Heart left ventricle (tissue), 13 donors: Measurements from ENCODE around the gene STRA6.

ENCODE experiments used
- CTCF ChIP-seq, 12 donors: fragments of 200-600 bp; sonication (generic) in 4 of 12; IDR thresholded peaks; one replicate each; pipeline versions ENCODE4 v1.5.0 to v1.8.0; 2018 to 2022; ENCODE audit warnings: antibody characterized with exemption in 12 of 12, mild to moderate bottlenecking in 5 of 12
- POLR2A ChIP-seq, 2 donors: fragments of 450-650 bp; IDR thresholded peaks; one replicate each; pipeline ENCODE4 v1.6.1; 2017; ENCODE audit warnings: antibody characterized with exemption in 2 of 2, mild to moderate bottlenecking in 2 of 2, moderate library complexity in 2 of 2
- donor health status: ischemic (EF 13 %, LVEDD 7.1; RV severe dilation, severe dysfunction).
- donor health status: DM: no; HTN: yes; CAD: no.
- donor health status: DM: no; HTN: no; CAD: no.
- donor health status: ischemic (EF 25% LVEDD 6.9; RV normal size, moderate dysfunction).
- donor health status: ischemic (EF 25% LVEDD 5.7; RV mildly dilated, moderate dysfunction).
- donor health status: ischemic (EF 35%, LVEDD 5.7; RV mildly dilated, moderate dysfunction).
- donor health status: nonischemic (EF 11% LVEDD 7.7; RV severe dilation, severe dysfunction).
- donor health status: DM: yes; HTN: yes; CAD: no.
- donor health status: PGD.
- donor health status: ischemic (EF 29% LVEDD 5.4; RV normal size, mild dysfunction).
- donor health status: nonischemic (EF 23%, LVEDD 6.1; RV moderate dilation, normal function).

GRCh38 chr15:74157868-74158827 is 44.4 kb downstream of the STRA6 start:
- TF ChIP-seq CTCF (IDR thresholded peaks at IDR 0.05) (no peak), POLR2A (IDR thresholded peaks at IDR 0.05) (no peak)
